EH (cell line): ENCODE results near the gene CABP1.
A peak's percentile ranks its signal among the peaks of the same experiment; 100 is the strongest.

ENCODE experiments used
- DNase-seq: peaks from one replicate; pipeline ENCODE4 v3.0.0-alpha.2; 2015; ENCODE audit warnings: low read depth

The CABP1 gene

GRCh38 chr12:120693848-120694247, 53.4 kb downstream of the CABP1 start:
- no peak for DNase-seq

DNA sequence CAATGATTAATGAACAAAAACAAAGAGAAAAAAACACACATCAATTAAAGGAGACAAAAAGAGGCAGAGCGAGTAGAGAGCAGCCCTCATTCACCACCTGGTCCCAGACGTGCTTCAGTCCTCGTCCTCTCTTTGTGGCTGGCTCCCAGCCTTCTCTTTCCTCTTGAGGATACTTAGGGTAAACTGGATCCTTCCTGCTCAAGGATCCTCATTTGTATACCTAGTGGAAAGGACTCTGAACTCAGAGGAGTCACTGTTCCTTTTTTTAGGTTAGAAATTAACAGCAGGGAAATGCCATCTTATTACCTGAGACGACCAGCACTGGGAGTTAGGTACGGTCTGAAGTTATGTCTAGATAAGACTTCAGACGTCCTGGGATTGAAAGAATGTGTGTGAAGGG, 56.2 kb downstream of the CABP1 start:
- DNase-seq, result no peak

DNA sequence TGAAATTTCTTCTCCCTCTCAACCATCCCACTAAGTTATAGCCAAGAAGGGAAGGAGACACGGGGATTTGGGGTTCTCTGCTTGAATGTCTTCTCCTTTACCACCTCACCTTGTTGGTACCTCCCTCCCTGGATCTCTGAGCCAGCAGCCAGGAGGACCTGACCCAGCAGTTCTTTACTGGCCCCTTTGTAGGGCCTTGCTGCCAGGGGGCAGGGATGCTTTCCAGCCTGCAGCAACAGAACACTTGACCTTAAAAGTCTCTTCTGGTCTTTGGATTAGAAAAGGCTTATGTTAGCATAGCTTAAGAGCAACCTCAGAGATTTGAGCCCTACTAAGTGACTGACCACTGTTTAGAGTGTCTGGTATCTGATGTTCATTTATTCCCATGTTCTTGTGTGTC, 56.9 kb downstream of the CABP1 start:
- no peak for DNase-seq

DNA sequence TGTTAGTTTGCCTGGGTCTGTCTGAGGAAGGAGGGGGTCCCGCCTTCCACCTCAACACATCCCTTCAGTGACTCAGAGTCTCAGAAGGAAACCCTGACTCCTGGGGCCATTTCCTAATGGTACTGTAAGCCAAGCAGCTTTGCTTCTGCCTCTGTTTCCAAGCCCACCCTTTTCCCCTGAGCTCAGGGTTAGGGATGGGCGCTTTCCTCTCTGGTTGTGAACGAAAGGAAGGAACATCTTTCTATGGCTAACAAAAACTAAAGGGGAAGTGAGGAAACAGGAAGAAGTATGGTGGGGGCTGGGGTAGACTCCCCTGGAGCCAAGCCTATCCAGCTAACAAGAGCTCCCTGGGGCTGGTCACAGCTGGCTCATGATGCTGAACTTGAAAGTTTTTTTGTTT, 58.2 kb downstream of the CABP1 start:
- no peak for DNase-seq

DNA sequence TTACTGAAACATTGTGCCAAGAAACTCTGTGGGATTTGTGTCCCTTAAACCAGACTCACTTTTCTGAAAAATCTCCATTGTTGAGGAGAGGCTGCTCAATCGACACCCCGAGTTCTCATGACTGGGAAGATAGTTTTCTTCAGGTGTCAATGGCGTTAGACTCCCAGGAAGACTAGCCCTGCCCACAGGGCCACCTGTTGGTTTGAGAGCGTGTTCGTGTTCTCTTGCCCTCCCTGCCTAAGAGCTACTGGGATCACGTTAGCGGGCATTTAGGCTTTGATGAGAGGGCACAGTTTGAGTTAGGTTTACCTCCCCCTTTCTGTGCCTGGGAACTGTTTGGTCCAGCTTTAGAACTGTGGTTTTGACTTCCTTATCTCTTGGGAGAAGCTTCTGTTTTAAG, 59.1 kb downstream of the CABP1 start:
- DNase-seq, result no peak

- no peak for DNase-seq
Observed at GRCh38 chr12:120700886-120701285, 60.5 kb downstream of the CABP1 start.

DNA sequence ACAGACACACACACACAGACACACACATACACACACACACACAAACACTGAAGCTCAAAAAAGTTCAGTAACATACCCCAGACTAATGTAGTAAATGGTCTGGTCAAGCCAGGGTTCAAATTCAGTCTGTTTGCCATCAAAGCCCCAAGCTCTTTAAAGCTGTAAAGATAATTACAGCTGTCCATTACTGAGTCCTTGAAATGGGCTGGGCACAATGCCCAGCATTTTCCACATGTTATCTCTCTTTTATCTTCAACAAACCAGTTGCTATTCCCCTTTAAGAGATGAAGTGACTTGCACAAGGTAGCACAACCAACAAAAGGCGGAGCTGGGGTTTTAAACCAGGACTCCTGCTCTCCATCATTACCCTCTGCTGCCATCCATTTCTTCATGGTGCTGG, 62.2 kb downstream of the CABP1 start:
- DNase-seq, result no peak

GRCh38 chr12:120703311-120703942, 63.0 kb downstream of the CABP1 start:
- no peak for DNase-seq

DNA sequence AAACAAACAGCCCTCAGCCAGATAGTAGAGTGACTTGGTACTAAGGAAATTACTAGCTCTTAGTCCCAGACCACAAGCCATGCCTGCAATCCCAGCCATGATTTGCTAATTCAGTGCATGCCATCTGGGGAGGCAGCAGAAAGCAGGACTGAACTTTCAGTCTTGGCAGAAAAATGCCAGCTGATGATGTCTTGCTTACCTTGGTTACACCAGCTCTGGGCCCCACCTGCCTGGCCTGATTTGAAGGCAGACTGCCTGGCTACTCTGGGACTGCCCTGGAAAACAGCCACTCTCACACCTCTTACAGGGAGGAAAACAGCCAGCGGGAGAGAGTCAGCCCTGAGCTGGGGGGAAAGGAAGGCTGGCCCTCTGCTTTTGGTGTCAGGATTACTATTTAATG, 65.2 kb downstream of the CABP1 start:
- no peak for DNase-seq

DNA sequence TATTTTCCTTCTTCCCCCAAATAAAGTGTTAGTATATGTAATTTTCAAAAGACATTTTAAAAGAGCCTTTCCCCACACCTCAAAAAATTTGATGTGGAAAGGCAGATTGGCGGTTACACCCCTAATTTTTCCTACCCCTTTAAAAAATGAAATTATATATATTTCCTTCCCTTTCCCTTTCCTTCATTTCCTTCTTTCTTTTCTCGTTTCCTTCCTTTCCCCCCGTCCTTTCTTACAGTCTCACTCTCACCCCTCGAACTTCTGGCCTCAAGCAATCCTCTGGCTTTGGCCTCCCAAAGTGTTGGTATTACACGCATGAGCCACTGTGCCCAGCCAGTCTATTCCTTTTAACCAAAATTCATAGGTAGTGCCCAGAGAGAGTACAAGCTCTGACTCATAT, 65.6 kb downstream of the CABP1 start:
- no peak for DNase-seq

DNA sequence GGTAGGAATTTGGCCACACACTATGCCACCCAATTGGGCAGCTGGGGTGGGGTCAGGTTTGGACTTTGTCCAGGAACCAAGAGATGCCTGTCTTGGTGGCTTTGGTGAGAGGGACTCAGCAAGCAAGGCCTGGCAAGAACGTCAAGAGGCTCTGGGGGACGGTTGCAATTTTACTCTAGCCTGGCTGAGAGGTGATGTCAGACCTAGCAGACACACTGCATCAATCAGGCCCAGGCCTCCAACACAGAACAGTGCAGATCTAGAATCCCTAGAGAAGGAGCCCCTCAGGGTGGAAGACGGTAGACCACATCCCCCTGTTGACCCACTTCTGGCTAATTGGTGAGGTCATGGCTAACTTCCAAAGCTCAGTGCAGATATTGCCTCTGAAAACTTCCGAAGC, 68.2 kb downstream of the CABP1 start:
- DNase-seq, result no peak

DNA sequence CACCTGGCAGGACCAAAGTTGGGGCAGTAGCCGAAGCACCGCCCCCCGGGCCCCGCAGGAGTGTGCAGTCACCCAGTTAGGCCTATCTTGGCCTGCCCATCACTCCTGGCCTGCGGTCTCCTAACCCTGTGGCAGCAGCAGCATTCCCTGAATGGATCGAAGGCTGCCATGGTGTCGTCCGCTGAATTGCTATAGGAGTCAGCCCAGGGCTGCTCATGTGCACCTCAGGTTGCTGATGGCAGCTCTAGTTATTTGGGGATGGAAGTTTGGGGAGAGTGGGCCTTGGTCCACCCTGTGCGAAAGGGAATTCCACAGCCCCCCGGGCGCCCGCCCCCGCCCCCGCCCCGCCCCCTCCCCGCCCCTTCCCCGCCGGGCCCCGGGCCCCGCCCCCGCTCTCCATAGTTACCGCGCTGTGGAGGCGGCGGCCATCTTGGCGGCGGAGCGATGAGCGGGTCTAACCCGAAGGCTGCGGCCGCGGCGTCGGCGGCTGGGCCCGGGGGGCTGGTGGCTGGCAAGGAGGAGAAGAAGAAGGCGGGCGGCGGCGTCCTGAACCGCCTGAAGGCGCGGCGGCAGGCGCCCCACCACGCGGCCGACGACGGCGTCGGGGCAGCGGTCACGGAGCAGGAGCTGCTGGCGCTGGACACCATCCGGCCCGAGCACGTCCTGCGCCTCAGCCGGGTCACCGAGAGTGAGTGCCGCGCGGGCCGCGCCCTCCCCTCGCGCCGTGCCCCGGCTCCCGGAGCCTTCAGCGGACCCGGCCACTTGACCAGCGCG, 69.8 kb downstream of the CABP1 start, which contains the start of gene UNC119B:
Gene UNC119B, plus strand, starts transcription at position 428 of the 774 bp plus-strand sequence. Its CDS starts 17 bp downstream, at position 445.
- DNase-seq, result peak; percentile 66

DNA sequence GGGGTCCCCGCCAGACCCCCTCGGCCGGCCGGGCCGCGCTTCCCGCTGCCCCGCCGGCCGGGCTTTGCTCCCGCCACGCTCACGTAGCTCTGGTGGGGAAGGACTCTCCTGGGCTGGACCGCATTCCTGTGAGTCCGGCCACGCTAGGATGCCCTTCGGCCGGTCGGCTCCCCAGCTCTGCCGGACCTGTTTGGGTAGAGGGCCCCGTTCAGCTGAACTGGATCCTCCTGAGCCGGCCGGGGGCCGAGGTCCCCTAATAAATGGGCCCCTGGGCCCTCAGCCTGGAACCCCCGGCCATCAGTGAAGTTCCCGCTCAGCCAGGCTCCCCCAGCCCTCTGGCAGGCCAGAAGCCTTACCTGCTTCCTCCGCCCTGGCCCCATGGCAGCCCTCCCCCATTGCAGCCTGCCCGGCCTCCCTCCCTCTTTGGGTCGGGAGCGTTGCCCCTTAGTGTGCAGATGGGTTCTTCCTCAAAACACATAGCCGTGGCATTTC, 70.4 kb downstream of the CABP1 start:
- peak; percentile 35 for DNase-seq

DNA sequence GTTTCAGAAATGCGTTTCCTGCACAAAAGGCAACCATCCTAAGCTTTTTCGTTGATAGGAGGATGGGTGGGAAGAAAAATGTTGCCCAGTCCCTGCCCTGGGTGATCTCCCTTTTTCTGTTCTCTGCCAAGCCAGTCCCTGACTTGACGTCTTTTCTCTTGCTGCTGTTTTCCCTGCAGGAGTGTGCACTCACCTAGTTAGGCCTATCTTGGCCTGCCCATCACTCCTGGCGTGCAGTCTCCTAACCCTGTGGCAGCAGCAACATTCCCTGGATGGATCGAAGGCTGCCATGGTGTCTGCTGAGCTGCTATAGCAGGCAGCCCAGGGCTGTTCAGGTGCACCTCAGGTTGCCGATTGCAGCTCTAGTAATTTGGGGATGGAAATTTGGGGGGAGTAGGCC, 71.0 kb downstream of the CABP1 start:
- peak; percentile 12 for DNase-seq

- no peak for DNase-seq
Observed at GRCh38 chr12:120712610-120713009, 72.2 kb downstream of the CABP1 start.

- DNase-seq, result peak; percentile 85
Observed at GRCh38 chr12:120713861-120714482, 73.5 kb downstream of the CABP1 start.
